ENCODE results near the gene SLITRK4.

GRCh38 chrX:143632625-143633410, 3.1 kb downstream of the SLITRK4 start:
- no peak for TF ChIP-seq EZH2 (IDR thresholded peaks at IDR 0.05; ENCODE audit: low read length, missing control alignments)
- TF ChIP-seq, protein P1, sequence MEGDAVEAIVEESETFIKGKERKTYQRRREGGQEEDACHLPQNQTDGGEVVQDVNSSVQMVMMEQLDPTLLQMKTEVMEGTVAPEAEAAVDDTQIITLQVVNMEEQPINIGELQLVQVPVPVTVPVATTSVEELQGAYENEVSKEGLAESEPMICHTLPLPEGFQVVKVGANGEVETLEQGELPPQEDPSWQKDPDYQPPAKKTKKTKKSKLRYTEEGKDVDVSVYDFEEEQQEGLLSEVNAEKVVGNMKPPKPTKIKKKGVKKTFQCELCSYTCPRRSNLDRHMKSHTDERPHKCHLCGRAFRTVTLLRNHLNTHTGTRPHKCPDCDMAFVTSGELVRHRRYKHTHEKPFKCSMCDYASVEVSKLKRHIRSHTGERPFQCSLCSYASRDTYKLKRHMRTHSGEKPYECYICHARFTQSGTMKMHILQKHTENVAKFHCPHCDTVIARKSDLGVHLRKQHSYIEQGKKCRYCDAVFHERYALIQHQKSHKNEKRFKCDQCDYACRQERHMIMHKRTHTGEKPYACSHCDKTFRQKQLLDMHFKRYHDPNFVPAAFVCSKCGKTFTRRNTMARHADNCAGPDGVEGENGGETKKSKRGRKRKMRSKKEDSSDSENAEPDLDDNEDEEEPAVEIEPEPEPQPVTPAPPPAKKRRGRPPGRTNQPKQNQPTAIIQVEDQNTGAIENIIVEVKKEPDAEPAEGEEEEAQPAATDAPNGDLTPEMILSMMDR (conservative IDR thresholded peaks at IDR 0.05 in 1 of 2, IDR thresholded peaks at IDR 0.05 in 1 of 2; ENCODE audit: low read depth in 1 of 2, low read length in 2 of 2) = no peak
